ENCODE data around the gene TFCP2.

DNA sequence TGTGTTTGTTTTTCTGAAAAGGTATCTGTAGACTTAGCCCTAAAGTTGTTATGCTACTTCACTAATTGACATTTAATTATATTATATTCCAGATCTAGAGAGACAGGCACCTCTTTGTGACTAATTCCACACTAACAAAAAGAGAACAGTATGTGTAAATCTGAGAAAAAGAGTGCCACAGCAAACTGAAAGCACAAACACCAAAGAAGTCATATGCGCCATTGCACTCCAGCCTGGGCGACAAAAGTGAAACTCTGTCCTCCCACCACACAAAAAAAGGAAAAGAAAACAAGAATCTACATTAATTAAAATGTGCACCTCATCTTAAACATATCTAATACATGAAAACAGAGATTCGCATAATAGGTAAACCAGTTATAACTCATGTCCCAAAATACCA is 85.1 kb downstream of the TFCP2 start:
- TF ChIP-seq, protein P1, sequence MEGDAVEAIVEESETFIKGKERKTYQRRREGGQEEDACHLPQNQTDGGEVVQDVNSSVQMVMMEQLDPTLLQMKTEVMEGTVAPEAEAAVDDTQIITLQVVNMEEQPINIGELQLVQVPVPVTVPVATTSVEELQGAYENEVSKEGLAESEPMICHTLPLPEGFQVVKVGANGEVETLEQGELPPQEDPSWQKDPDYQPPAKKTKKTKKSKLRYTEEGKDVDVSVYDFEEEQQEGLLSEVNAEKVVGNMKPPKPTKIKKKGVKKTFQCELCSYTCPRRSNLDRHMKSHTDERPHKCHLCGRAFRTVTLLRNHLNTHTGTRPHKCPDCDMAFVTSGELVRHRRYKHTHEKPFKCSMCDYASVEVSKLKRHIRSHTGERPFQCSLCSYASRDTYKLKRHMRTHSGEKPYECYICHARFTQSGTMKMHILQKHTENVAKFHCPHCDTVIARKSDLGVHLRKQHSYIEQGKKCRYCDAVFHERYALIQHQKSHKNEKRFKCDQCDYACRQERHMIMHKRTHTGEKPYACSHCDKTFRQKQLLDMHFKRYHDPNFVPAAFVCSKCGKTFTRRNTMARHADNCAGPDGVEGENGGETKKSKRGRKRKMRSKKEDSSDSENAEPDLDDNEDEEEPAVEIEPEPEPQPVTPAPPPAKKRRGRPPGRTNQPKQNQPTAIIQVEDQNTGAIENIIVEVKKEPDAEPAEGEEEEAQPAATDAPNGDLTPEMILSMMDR (IDR thresholded peaks at IDR 0.05) = no peak
- no peak for TF ChIP-seq POLR2A (IDR thresholded peaks at IDR 0.05)

Data from suprapubic skin (tissue), 3 donors.